ENCODE measurements around the gene NOP58. TPM values are rescaled to one million over a fixed set of nuclear protein-coding genes. Genes with fewer than 3 reads are reported as not detected.
"Not testable (repeated sequence)": the region's sequence is repeated elsewhere in the genome, so short reads cannot be mapped to it uniquely, and the experiment has no call there.

NOP58 gene
- polyA plus RNA-seq, 3 donors = 111 to 127 (median 121) TPM

- DNase-seq (ENCODE audit: low read depth in 3 of 3, low spot score in 2 of 3) = no peak
These were observed 40.5 kb downstream of the NOP58 start for GRCh38 chr2:202306034-202306433.

- no peak for DNase-seq (ENCODE audit: low read depth in 3 of 3, low spot score in 2 of 3)
These were observed 42.1 kb downstream of the NOP58 start for GRCh38 chr2:202307690-202308089.

DNA sequence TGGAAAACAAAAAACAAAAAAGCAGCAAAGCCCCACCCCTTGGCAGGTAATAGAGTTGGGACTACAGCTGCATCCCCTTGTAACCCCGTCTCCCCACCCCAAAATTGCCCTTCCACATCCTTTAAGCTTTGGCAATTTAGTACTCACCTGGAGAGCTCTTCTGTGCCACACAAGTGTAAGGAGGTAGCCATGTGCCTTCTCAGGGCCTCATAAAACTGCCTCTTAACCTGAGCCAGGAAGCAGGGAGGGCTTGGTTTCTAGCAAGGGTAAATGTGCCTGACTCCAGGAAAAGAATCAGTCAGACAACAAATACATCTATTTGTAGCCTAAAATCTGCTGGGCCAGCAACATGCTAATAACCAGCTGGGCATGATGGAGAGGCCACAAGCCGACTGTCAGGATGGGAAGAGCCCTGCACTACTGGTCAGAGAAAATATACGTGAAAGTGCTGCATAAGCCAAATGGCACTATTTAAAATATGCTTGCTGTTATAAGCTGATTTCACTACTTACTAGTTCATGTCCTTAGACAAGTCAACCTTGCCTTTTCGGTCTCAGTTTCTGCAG lies 46.3 kb downstream of the NOP58 start:
- DNase-seq (ENCODE audit: low read depth in 3 of 3, low spot score in 2 of 3) = no peak

DNA sequence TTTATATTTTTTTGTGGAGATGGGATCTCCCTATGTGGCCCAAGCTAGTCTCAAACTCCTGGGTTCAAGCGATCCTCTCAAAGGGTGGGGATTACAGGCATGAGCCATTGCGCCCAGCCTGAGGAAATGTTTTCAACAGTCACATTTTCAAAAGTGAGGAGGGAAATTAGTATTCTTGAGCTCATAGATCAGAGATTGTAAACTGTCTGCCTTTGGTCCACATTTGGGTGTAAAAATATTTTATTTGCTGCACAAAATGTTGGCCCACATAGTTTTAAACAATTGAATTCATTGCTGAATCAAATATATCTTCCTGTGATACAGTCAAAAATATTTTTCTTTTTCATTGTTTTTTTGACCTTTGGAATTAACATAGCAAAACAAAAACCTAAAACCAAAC lies 48.6 kb downstream of the NOP58 start:
- DNase-seq (ENCODE audit: low read depth in 3 of 3, low spot score in 2 of 3) = no peak

DNA sequence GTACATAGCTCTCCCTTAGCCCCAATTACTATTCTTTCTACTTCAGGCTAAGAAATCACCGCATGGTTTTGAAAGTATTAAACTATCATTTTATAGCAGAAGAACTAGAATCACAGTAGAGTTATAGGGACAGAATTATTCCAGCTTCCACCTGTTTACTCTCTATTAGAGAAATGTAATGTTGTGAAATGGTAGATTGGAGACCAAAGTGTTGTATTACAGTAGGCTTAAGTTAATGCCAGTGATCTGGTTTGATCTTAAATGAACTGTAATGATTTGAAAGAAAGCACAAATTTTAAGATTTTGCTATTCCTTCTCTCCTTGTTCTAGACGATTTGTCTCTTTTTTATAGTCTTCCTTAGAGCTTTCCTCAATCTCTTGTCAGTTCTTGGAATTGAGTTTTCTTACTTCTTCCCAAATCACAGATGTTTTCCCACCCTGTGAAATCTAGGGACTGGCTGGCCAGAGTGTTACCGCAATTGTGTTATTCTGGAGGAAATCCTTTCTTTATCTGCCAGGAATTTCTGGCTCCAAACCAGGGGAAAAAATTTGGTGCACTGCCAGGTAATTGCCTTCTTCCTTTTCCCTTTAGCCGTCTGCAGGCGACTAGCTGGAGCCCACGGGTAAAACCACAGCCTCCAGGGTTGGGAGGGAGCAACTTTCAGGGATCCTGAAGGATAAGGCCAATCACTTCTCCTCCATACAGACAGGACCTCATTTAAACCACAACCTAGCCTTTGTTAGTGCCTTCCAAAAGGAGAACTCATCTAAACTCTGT lies 51.7 kb downstream of the NOP58 start:
- DNase-seq (ENCODE audit: low read depth in 3 of 3, low spot score in 2 of 3) = peak; percentile 17 to 23 (median 23)

- not testable (repeated sequence) for DNase-seq (ENCODE audit: low read depth in 3 of 3, low spot score in 2 of 3)
These were observed 54.8 kb downstream of the NOP58 start for GRCh38 chr2:202320362-202320761.

- no peak for DNase-seq (ENCODE audit: low read depth in 3 of 3, low spot score in 2 of 3)
These were observed 56.9 kb downstream of the NOP58 start for GRCh38 chr2:202322435-202322834.

GRCh38 chr2:202327858-202328257 lies 62.3 kb downstream of the NOP58 start:
- DNase-seq (ENCODE audit: low read depth in 3 of 3, low spot score in 2 of 3) = no peak

- no peak for DNase-seq (ENCODE audit: low read depth in 3 of 3, low spot score in 2 of 3)
These were observed 70.4 kb downstream of the NOP58 start for GRCh38 chr2:202335791-202336467.

DNA sequence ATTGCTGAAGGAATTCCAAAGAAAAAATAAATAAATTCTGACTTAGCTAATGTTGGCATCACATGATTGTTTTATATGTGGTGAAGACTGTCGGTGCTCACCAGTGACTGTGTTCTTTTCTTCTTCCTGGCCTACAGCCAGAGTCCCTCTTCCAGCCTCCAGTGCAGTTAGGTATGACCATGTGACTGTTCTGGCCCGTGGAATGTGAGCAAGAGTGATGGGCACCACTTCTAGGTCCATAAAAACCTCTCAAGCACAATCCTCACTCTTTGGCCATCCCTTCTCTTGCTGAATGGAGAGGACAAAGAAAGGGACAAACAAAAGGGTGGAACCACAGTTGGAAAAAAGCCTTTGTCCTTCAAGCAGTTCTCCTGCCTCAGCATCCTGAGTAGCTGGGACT lies 71.6 kb downstream of the NOP58 start:
- DNase-seq (ENCODE audit: low read depth in 3 of 3, low spot score in 2 of 3) = no peak

- DNase-seq (ENCODE audit: low read depth in 3 of 3, low spot score in 2 of 3) = no peak
These were observed 72.3 kb downstream of the NOP58 start for GRCh38 chr2:202337706-202338346.

DNA sequence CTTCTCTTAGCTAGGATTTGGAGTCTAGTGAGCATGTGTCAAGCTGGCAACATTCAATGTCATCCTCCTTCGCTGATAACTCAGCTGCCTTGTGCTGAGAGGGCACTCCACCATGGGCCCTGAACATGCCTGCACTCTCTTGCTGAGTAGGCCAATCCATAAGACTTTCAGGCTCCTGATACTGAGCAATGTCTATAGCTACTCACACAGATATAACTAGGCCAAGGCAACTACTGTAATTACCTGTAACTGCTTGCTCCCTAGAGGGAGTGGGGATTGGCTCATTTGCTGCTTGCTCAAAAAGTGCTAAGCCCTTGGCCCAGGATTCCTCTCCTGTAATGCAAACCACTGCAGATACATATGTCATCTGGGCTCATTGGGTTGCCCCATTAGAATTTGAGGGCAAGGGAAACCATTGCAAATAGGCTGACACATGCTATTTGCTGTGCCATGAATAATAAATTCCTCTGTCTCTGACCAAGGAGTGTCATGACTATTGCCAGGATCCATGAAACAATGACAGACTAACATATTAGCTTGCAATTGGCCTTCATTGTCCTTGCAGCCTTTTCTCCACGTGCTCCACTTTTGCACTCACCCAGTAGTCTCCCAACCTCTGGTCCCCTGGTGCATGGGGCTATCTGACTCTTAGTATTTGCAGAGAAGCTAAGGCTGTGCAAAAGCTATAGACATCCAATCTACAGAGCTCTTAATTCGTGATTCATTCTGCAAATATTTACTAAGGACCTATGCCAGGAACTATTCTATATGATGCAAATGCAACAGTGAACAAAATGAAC lies 73.7 kb downstream of the NOP58 start:
- no peak for DNase-seq (ENCODE audit: low read depth in 3 of 3, low spot score in 2 of 3)

GRCh38 chr2:202344178-202344577 lies 78.6 kb downstream of the NOP58 start:
- no peak for DNase-seq (ENCODE audit: low read depth in 3 of 3, low spot score in 2 of 3)

DNA sequence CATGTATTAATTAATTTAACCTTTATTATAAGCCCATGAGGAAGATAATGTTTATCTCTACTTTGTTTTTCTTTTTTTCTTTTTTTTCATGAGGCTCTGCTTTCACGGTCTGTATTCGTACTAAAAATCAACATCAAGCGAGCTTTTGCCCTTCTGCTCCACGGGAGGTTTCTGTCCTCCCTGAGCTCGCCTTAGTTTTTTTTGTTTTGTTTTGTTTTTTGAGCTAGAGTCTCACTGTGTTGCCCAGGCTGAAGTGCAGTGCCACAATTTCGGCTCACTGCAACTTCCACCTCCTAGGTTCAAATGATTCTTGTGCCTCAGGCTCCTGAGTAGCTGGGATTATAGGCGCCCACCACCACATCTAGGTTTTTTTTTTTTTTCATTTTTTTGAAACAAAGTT lies 80.6 kb downstream of the NOP58 start:
- no peak for DNase-seq (ENCODE audit: low read depth in 3 of 3, low spot score in 2 of 3)

Other genes starting within 250 kb of the NOP58 start
- 10 to 100 TPM; 67.3 to 76.7 (median 75.5) TPM for gene FZD7, start 231.9 kb upstream of the NOP58 start, polyA plus RNA-seq (ENCODE audit: insufficient read length in 3 of 3)
- under 1 TPM; 0.07 to 0.11 (median 0.10) TPM for gene KIAA2012, start 192.5 kb upstream of the NOP58 start, polyA plus RNA-seq (ENCODE audit: insufficient read length in 3 of 3)
- gene SUMO1, start 27.2 kb upstream of the NOP58 start, polyA plus RNA-seq (ENCODE audit: insufficient read length in 3 of 3) = 100 to 1,000 TPM; 220 to 232 (median 221) TPM
- 10 to 100 TPM; 65.4 to 69.6 (median 69.6) TPM for gene BMPR2, start 110.6 kb downstream of the NOP58 start, polyA plus RNA-seq (ENCODE audit: insufficient read length in 3 of 3)

Data from right renal cortex interstitium (tissue), 3 donors.